Left ventricle myocardium inferior (tissue), 1 donor: ENCODE results near the gene ISLR2. TPM values are rescaled to one million over a fixed set of nuclear protein-coding genes. Genes with fewer than 3 reads are reported as not detected.
"Not testable (repeated sequence)": the region's sequence is repeated elsewhere in the genome, so short reads cannot be mapped to it uniquely, and the experiment has no call there.

Source experiments
- DNase-seq: peaks from one replicate; pipeline ENCODE4 v3.0.0-alpha.2; 2020
- H3K27ac ChIP-seq: fragments of 200-600 bp; replicated peaks from 2 replicates; pipeline ENCODE4 v1.8.0; 2021
- H3K27me3 ChIP-seq: fragments of 200-600 bp; 2 replicates; pipeline ENCODE4 v1.8.0; 2021; ENCODE audit warnings: low read depth
- H3K36me3 ChIP-seq: fragments of 200-600 bp; 2 replicates; pipeline ENCODE4 v1.8.0; 2021
- H3K4me1 ChIP-seq: fragments of 200-600 bp; 2 replicates; pipeline ENCODE4 v1.8.0; 2021
- H3K4me3 ChIP-seq: fragments of 200-600 bp; 2 replicates; pipeline ENCODE4 v1.8.0; 2021; ENCODE audit warnings: mild to moderate bottlenecking, moderate library complexity
- H3K9me3 ChIP-seq: fragments of 200-600 bp; replicated peaks from 2 replicates; pipeline ENCODE4 v1.8.0; 2021
- CTCF ChIP-seq: fragments of 200-600 bp; IDR thresholded peaks from 2 replicates; pipeline ENCODE4 v1.8.0; 2021; ENCODE audit warnings: antibody characterized with exemption, mild to moderate bottlenecking, borderline replicate concordance
- intact Hi-C: fragments of 100-400 bp; cut with micrococcal nuclease; formaldehyde crosslinking; loops from one replicate; pipeline ENCODE4 v1.11.0; 2022
- long read RNA-seq: library from polyadenylated mRNA; unstranded; transcript quantifications from one replicate; pipeline ENCODE4 v2.0.0, GENCODE V29; 2021
- total RNA-seq: library from RNA; stranded (reverse); fragmentation: NEBNext Ultra II Directional; extraction: Animal tissue kit (Norgen Biotek cat#: 25700); gene quantifications from one replicate; pipeline ENCODE4 v1.2.1, GENCODE V29; 2021
- donor health status: DM: no; HTN: yes; CAD: no; lungs with severe emphysema.

ISLR2 gene, protein sequence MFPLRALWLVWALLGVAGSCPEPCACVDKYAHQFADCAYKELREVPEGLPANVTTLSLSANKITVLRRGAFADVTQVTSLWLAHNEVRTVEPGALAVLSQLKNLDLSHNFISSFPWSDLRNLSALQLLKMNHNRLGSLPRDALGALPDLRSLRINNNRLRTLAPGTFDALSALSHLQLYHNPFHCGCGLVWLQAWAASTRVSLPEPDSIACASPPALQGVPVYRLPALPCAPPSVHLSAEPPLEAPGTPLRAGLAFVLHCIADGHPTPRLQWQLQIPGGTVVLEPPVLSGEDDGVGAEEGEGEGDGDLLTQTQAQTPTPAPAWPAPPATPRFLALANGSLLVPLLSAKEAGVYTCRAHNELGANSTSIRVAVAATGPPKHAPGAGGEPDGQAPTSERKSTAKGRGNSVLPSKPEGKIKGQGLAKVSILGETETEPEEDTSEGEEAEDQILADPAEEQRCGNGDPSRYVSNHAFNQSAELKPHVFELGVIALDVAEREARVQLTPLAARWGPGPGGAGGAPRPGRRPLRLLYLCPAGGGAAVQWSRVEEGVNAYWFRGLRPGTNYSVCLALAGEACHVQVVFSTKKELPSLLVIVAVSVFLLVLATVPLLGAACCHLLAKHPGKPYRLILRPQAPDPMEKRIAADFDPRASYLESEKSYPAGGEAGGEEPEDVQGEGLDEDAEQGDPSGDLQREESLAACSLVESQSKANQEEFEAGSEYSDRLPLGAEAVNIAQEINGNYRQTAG
- 2.6 TPM for total RNA-seq
- long read RNA-seq, partial matches to known transcripts: 0 of 3 reads
- long read RNA-seq, other reads (novel, unspliced or antisense): 3 of 3 reads

DNA sequence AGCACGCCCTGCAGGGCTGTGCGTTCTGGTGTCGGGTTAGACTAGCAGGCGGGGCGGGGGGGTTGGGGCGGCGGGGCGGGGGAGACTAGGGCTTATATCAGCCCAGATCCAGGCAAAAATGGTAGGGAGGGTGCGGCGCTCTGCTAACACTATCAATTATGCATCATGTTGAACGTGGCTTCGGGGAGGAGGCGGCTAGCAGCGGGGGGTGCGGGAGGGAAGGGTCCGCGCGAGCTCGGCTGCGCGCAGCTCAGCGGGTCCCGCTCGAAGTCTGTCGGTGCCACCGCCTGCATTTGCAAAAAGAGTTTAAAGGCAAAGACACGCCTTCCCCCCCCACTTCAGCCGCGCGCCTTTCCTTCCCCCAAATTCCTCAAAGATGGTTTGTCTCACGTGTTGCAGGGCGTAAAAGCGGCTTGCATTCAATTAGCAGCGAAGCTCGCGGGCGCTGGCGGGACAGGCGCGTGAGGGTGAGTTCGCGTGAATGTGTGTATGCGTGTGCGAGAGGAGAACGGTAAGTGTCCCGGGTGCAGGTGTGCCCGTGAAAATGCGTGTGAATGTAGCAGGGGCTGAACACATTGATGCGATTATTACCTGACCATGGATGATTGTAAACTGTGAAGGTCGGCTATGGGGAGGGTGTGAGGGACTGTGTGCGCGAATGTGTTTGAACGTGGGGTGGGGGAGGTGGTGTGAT lies at the start of gene ISLR2:
ISLR2 (plus strand) TSS at position 432 of the 694 bp plus-strand sequence. CDS start 2,169 bp downstream, outside the sequence.
- no peak for TF ChIP-seq CTCF
- peaks cover 95% of the 10 kb centered on the region for H3K27me3 ChIP-seq

DNA sequence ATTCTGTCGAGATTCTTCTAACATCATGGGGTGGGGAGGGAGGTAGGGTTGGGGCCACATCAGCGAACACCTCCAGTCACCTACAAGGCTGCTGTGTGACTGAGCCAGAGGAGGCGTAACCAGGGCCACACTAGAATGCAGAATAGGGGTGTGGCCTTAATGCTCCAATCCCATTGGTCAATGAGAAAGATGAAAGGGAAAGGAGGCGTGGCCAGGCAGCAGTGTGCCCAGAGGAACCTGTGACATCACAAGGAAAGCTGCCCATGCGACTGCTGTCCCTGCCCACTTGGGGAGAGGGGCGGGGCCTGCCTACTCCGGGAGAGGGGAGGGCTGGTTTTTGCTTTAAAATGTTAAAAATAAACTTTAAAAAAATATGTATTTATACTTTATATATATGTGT lies 47.9 kb upstream of the ISLR2 start, which contains the start of gene GOLGA6A:
GOLGA6A (minus strand) TSS at position 101 of the 400 bp plus-strand sequence; CDS start at position 60, 41 bp downstream.
- intact Hi-C loops, H3K27ac ChIP-seq, H3K4me3 ChIP-seq, H3K36me3 ChIP-seq, H3K9me3 ChIP-seq, H3K27me3 ChIP-seq, DNase-seq, H3K4me1 ChIP-seq: not testable (repeated sequence)

More for the DNA sequence above, at the start of gene ISLR2:
- Histone ChIP-seq H3K36me3 (no peaks in the 10 kb centered on the region), H3K27ac (peak within 1 kb of the TSS; percentile 83), H3K4me3 (peak within 1 kb of the TSS; percentile 66), H3K9me3 (no peaks in the 10 kb centered on the region), H3K4me1 (peaks cover 76% of the 10 kb centered on the region)
- intact Hi-C loops: no loop called here
- DNase-seq: no peak

DNA sequence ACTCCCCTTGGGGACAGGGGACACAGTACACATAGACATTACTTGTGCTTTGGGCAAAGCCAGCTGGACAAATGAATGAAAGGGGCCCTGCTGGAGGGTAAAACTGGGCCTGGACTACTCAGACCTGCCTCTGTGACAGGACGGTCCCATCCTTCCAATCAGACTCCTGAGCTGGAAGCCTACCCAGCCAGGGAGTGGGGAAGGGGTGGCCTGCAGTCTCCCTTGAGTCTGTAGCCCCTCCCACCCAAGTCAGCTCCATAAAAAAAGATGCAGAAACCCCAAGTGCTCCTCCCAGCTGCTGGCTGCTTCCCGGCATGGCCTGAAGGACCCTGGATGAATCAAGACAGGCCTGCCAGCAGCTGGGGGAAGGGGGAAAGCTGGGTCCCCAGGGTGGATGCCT lies 35.8 kb upstream of the ISLR2 start:
- H3K27ac ChIP-seq, H3K9me3 ChIP-seq, H3K36me3 ChIP-seq, DNase-seq, intact Hi-C loops, H3K4me3 ChIP-seq, H3K27me3 ChIP-seq, H3K4me1 ChIP-seq: not testable (repeated sequence)

DNA sequence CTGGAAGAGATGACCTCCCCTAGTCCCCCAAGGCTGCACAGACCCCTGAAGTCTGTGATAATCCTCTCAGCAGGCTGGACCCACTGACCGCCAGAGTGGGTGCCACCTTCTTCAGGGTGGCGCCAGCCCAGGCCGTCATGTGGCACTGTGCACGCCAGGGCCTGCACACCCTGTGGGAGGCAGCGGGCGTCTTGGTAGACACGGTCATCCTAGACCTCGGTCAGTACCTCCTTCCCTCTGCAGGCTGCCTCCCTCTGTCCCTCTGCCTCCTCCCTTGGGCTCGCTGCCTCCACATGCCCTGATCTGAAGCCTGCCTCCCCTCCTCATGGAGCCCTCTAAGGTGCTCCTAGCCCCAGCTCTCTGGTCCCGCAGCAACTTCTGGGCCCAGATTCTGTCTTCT lies 34.8 kb upstream of the ISLR2 start:
- H3K27ac ChIP-seq, H3K4me1 ChIP-seq, DNase-seq, H3K27me3 ChIP-seq, H3K36me3 ChIP-seq, H3K4me3 ChIP-seq, intact Hi-C loops, H3K9me3 ChIP-seq: not testable (repeated sequence)

- intact Hi-C loops, H3K27ac ChIP-seq, H3K36me3 ChIP-seq, H3K27me3 ChIP-seq, H3K4me1 ChIP-seq, H3K9me3 ChIP-seq, DNase-seq, H3K4me3 ChIP-seq: not testable (repeated sequence)
Measured at GRCh38 chr15:74096753-74097474, 33.5 kb upstream of the ISLR2 start.

DNA sequence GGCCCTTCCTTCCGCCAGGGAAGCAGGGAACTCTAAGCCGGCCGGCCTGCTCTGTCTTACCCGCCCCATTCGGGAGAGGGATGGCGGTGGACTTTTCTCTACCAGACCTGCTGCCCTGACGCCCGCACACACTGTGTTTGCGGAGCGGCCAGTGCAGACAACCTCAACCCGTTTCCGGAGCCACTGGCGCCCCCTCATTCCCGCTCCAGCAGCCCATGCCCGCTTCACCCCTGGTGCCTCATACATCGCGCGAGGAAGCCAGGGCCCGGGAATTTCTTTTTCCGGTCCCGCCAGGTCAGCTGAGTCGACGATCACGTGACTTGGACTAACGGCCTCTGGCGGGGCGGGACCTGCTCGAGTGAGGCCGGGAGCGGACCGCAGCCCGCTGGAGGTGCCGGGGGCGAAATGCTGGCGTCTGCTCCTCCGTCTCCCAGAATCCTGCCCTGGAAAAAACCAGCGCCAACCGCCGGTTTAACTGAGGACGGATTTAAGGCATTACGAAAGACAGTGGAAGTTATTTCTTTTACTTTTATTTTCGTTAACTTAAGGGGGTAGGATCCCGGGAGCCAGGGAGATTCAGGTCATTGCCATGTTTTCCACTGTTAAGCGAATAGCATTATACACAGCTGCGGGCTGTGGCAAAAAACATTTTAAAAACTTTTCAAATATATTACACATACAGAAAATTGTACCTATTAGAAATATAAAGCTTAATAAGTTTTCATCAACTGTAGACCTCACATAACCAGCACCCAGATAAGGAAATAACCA lies 30.2 kb upstream of the ISLR2 start:
- peak; percentile 89 for DNase-seq
- H3K27me3 ChIP-seq, H3K9me3 ChIP-seq, intact Hi-C loops, H3K4me1 ChIP-seq, H3K36me3 ChIP-seq: not testable (repeated sequence)
- Histone ChIP-seq H3K4me3 (peak overlapping the region; percentile 68), H3K27ac (peak overlapping the region; percentile 70)

- Histone ChIP-seq H3K27ac (no peak overlapping the region), H3K9me3 (no peaks in the 10 kb centered on the region), H3K4me1 (no peaks in the 10 kb centered on the region), H3K36me3 (no peaks in the 10 kb centered on the region), H3K4me3 (no peak overlapping the region), H3K27me3 (peaks cover 11% of the 10 kb centered on the region)
- DNase-seq: no peak
- TF ChIP-seq CTCF: no peak
- intact Hi-C loops: no loop called here
Measured at GRCh38 chr15:74108111-74108510, 22.3 kb upstream of the ISLR2 start.

- H3K36me3 ChIP-seq, H3K4me3 ChIP-seq, H3K9me3 ChIP-seq, H3K27ac ChIP-seq, DNase-seq, H3K4me1 ChIP-seq, intact Hi-C loops: not testable (repeated sequence)
- H3K27me3 ChIP-seq: peaks cover 11% of the 10 kb centered on the region
Measured at GRCh38 chr15:74108611-74109010, 21.8 kb upstream of the ISLR2 start.
